KMS-11 (cell line): ENCODE data around the gene MID1.

ENCODE experiments used
- H2AFZ ChIP-seq: fragments of 200-600 bp; sonication (generic); 2 replicates; pipeline ENCODE4 v1.6.1; 2016; ENCODE audit warnings: antibody characterized with exemption, mixed run types, low read depth
- H3K27ac ChIP-seq: fragments of 200-600 bp; sonication (generic); 2 replicates; pipeline ENCODE4 v1.6.1; 2016; ENCODE audit warnings: mild to moderate bottlenecking, mixed run types
- H3K27me3 ChIP-seq: fragments of 200-600 bp; sonication (generic); 2 replicates; pipeline ENCODE4 v1.6.1; 2017; ENCODE audit warnings: mild to moderate bottlenecking, low read depth, mixed run types, moderate library complexity; ENCODE audit not compliant: insufficient read depth
- H3K36me3 ChIP-seq: fragments of 200-600 bp; sonication (generic); 2 replicates; pipeline ENCODE4 v1.6.1; 2017; ENCODE audit warnings: mild to moderate bottlenecking, mixed run types; ENCODE audit not compliant: insufficient read depth
- H3K4me1 ChIP-seq: fragments of 200-600 bp; sonication (generic); 2 replicates; pipeline ENCODE4 v1.6.1; 2016; ENCODE audit warnings: mild to moderate bottlenecking, low read depth, mixed run types; ENCODE audit not compliant: poor library complexity, severe bottlenecking
- H3K4me2 ChIP-seq: fragments of 200-600 bp; sonication (generic); 2 replicates; pipeline ENCODE4 v1.7.0; 2016; ENCODE audit warnings: mild to moderate bottlenecking, mixed run types
- H3K4me3 ChIP-seq: fragments of 200-600 bp; sonication (generic); IDR thresholded peaks from 2 replicates; pipeline ENCODE4 v1.6.1; 2017; ENCODE audit warnings: low read depth, low read length, mixed read lengths; ENCODE audit not compliant: insufficient read depth
- H3K79me2 ChIP-seq: fragments of 200-600 bp; sonication (generic); 2 replicates; pipeline ENCODE4 v1.6.1; 2016; ENCODE audit warnings: low read depth, mixed run types; ENCODE audit not compliant: insufficient read depth
- H3K9ac ChIP-seq: fragments of 200-600 bp; sonication (generic); 2 replicates; pipeline ENCODE4 v1.6.1; 2016; ENCODE audit warnings: mild to moderate bottlenecking, mixed run types
- H4K20me1 ChIP-seq: fragments of 200-600 bp; sonication (generic); 2 replicates; pipeline ENCODE4 v1.6.1; 2016; ENCODE audit warnings: mild to moderate bottlenecking, mixed run types; ENCODE audit not compliant: insufficient read depth
- TF ChIP-seq, protein P1 (sequence below): fragments of 200-600 bp; sonication (generic); conservative IDR thresholded peaks from 2 replicates; pipeline ENCODE4 v1.6.1; 2017; ENCODE audit warnings: low read depth, mild to moderate bottlenecking, antibody characterized with exemption, low read length, moderate library complexity, mixed read lengths

Gene MID1

DNA sequence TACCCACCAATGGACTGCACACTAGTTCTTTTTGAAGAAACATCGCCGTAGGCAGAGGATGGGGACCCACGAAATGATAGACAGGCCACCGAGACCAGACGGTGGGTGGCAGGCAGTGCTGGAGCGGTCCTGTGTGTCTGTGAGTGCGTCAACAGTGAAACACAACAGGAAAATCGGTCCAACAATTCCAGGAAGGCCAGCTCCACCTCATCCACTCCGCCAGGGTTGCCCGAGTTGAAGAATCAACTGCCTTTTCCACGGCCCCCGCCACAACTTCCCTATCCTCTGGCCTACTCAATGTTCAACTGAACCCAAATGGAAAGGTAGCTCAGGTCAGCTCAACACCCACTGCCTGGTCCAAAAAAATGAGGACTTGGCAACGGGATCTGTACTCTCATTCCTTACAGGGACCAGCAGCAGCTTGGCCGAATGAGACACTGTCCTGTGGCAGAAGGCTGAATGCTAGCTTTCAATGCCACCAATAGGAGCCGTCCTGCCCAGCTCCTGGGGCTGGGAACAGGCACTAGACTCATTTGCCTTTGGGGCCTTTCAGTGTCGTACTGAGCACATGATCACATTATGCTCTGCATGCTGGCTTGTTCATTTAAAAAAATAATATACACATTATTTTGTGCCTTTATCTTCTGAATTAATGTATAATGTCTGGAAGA, 43.5 kb downstream of the MID1 start:
- Histone ChIP-seq H3K36me3 (no peaks in the 10 kb centered on the region), H3K27me3 (no peaks in the 10 kb centered on the region), H3K9ac (no peak overlapping the region), H3K4me3 (no peak overlapping the region), H3K79me2 (no peaks in the 10 kb centered on the region), H4K20me1 (no peaks in the 10 kb centered on the region), H3K4me2 (no peak overlapping the region), H3K27ac (no peak overlapping the region), H2AFZ (no peak overlapping the region), H3K4me1 (no peaks in the 10 kb centered on the region)
- TF ChIP-seq, protein P1, sequence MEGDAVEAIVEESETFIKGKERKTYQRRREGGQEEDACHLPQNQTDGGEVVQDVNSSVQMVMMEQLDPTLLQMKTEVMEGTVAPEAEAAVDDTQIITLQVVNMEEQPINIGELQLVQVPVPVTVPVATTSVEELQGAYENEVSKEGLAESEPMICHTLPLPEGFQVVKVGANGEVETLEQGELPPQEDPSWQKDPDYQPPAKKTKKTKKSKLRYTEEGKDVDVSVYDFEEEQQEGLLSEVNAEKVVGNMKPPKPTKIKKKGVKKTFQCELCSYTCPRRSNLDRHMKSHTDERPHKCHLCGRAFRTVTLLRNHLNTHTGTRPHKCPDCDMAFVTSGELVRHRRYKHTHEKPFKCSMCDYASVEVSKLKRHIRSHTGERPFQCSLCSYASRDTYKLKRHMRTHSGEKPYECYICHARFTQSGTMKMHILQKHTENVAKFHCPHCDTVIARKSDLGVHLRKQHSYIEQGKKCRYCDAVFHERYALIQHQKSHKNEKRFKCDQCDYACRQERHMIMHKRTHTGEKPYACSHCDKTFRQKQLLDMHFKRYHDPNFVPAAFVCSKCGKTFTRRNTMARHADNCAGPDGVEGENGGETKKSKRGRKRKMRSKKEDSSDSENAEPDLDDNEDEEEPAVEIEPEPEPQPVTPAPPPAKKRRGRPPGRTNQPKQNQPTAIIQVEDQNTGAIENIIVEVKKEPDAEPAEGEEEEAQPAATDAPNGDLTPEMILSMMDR: no peak

DNA sequence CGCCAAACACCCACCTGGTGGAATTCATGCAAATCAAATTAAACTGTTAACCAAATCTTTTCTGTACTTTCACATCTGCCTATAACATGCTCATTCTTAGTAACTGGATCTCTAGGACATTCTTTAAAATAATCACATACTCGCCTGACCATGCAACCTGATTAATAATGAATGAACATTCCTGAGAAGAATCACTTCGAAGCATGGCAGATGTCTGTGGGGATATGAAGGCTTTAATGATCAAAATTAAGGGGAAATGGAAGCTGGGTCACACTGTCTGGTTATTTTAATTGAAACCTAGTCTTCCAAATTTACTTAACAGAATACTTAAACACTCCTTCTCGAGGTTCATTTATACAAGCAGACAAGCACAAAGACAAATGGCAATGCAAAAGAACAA, 44.2 kb downstream of the MID1 start:
- no peaks in the 10 kb centered on the region for H3K79me2 ChIP-seq
- H3K4me3 ChIP-seq: no peak overlapping the region
- H3K9ac ChIP-seq: no peak overlapping the region
- H3K4me2 ChIP-seq: no peak overlapping the region
- no peak overlapping the region for H3K27ac ChIP-seq
- H2AFZ ChIP-seq: no peak overlapping the region
- H3K4me1 ChIP-seq: no peaks in the 10 kb centered on the region
- no peaks in the 10 kb centered on the region for H4K20me1 ChIP-seq
- H3K27me3 ChIP-seq: no peaks in the 10 kb centered on the region
- H3K36me3 ChIP-seq: no peaks in the 10 kb centered on the region
- TF ChIP-seq, protein P1: no peak

DNA sequence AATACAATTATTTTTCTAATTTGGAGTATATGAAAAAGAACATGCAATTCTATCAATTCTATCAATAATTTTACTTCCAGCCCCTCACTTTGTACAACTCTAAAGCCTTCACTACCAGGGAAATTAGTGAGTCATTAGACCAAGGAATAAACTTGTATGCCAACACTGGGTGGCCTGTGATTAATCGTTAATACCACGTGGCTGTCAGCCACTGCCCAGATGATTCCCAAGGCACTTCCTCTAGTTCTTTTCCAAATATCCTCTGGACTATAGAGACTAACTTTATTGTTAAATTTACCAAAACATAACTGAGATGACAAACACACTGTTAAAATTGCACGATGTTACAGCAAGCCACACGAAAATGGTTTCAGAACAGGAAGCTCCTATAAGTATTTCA, 45.7 kb downstream of the MID1 start:
- H3K36me3 ChIP-seq: no peaks in the 10 kb centered on the region
- H3K4me1 ChIP-seq: no peaks in the 10 kb centered on the region
- H3K4me2 ChIP-seq: no peak overlapping the region
- no peak overlapping the region for H3K27ac ChIP-seq
- no peaks in the 10 kb centered on the region for H3K27me3 ChIP-seq
- H3K4me3 ChIP-seq: no peak overlapping the region
- H4K20me1 ChIP-seq: no peaks in the 10 kb centered on the region
- no peak overlapping the region for H3K9ac ChIP-seq
- TF ChIP-seq, protein P1: no peak
- H3K79me2 ChIP-seq: no peaks in the 10 kb centered on the region
- H2AFZ ChIP-seq: no peak overlapping the region

DNA sequence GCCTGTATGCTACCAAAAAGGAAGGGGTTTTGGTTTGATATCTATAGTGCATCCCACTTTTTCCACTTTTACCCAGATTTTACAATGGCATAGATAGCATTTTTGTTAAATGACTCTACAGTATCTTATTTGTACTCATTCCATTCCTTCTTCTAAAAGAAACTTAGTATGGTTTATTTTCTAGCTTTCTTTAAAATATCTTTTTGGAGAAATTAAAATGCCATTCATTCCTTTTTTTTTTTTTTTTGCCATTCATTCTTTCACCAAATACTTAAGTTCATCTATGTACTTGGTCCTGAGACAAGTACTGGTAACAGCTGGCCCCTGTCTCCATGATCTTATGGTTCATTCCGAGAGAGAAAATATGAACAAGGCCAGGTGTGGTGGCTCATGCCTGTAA, 49.1 kb downstream of the MID1 start:
- Histone ChIP-seq H3K4me3 (no peak overlapping the region), H3K4me1 (no peaks in the 10 kb centered on the region), H2AFZ (no peak overlapping the region), H3K27me3 (no peaks in the 10 kb centered on the region), H3K4me2 (no peak overlapping the region), H3K79me2 (no peaks in the 10 kb centered on the region), H4K20me1 (no peaks in the 10 kb centered on the region), H3K36me3 (no peaks in the 10 kb centered on the region), H3K9ac (no peak overlapping the region), H3K27ac (no peak overlapping the region)
- TF ChIP-seq, protein P1: no peak
